GM12878 (cell line): Measurements from ENCODE around the gene GH2. TPM values are rescaled to one million over a fixed set of nuclear protein-coding genes. Genes with fewer than 3 reads are reported as not detected.

Experiments used
- ATAC-seq: fragments of 200-7000 bp; cut with Tn5 transposase; 3 replicates; pipeline ENCODE4 v1.9.1; 2020; ENCODE audit warnings: mild to moderate bottlenecking, moderate library complexity
- BruUV-seq: library from RNA; stranded (reverse); fragments of 400-500 nt; replicated peaks from 2 replicates; lab custom pipeline; 2021; lab: Mats Ljungman, UMichigan
- CTCF ChIA-PET: fragments of 300-600 bp; sonication (Branson Sonifier 250); formaldehyde crosslinking; extraction: SDS; loops from one replicate; lab custom pipeline; 2021; ENCODE audit warnings: inconsistent platforms; lab: Yijun Ruan, JAX
- POLR2A ChIA-PET: fragments of 350-600 bp; formaldehyde crosslinking; extraction: SDS; loops from one replicate; lab custom pipeline; 2021; ENCODE audit warnings: inconsistent platforms; lab: Charles Lee
- RAD21 ChIA-PET: fragments of 300-600 bp; sonication (Branson Sonifier 250); formaldehyde crosslinking; loops from one replicate; lab custom pipeline; 2023; ENCODE audit warnings: antibody characterized with exemption; ENCODE audit not compliant: unreplicated experiment; lab: Charles Lee
- SMC1A ChIA-PET: fragments of 300-600 bp; sonication (Branson Sonifier 250); formaldehyde crosslinking; loops from one replicate; lab custom pipeline; 2023; ENCODE audit not compliant: unreplicated experiment, uncharacterized antibody; lab: Charles Lee
- DNase-seq: peaks from one replicate; pipeline ENCODE4 v3.0.0-alpha.2; 2011; ENCODE audit warnings: low read depth, low spot score
- FAIRE-seq: peaks from 3 replicates; lab custom pipeline; 2011; peaks lifted over from hg19 to GRCh38; lab: Jason Lieb, UNC
- H2AFZ ChIP-seq: 2 replicates; pipeline ENCODE4 v1.6.0; 2011; ENCODE audit warnings: low read depth, low read length, control low read depth; ENCODE audit not compliant: control insufficient read depth
- H3K27ac ChIP-seq: 2 replicates; pipeline ENCODE4 v1.5.1; 2011; ENCODE audit warnings: control low read depth; ENCODE audit not compliant: control insufficient read depth, insufficient read depth
- H3K27me3 ChIP-seq, 2 experiments: replicated peaks in 1 of 2; 2 replicates each; pipeline versions ENCODE4 v1.6.0 to v1.6.1; 2011; ENCODE audit warnings: low read length in 1 of 2; ENCODE audit not compliant: control insufficient read depth in 2 of 2, insufficient read depth in 2 of 2
- H3K36me3 ChIP-seq, 2 experiments: 2 replicates each; pipeline ENCODE4 v1.5.1; 2011; ENCODE audit warnings: low read length in 1 of 2; ENCODE audit not compliant: control insufficient read depth in 2 of 2, insufficient read depth in 2 of 2
- H3K4me1 ChIP-seq: 2 replicates; pipeline ENCODE4 v1.6.1; 2011; ENCODE audit warnings: mild to moderate bottlenecking, low read length, moderate library complexity, mixed read lengths; ENCODE audit not compliant: control insufficient read depth, insufficient read depth
- H3K4me2 ChIP-seq: 2 replicates; pipeline ENCODE4 v1.6.0; 2011; ENCODE audit warnings: control low read depth; ENCODE audit not compliant: control insufficient read depth, insufficient read depth
- H3K4me3 ChIP-seq: fragments of 200-600 bp; sonication (generic); 2 replicates; pipeline ENCODE4 v1.5.1; 2016
- H3K79me2 ChIP-seq: 2 replicates; pipeline ENCODE4 v1.6.0; 2011; ENCODE audit warnings: low read length; ENCODE audit not compliant: control insufficient read depth, insufficient read depth
- H3K9ac ChIP-seq: 2 replicates; pipeline ENCODE4 v1.8.0; 2011; ENCODE audit warnings: low read length, control low read depth, mixed read lengths; ENCODE audit not compliant: control insufficient read depth, insufficient read depth
- H3K9me3 ChIP-seq: replicated peaks from 3 replicates; pipeline ENCODE4 v1.5.1; 2011; ENCODE audit warnings: mild to moderate bottlenecking, low read length; ENCODE audit not compliant: control insufficient read depth, insufficient read depth
- H4K20me1 ChIP-seq: 2 replicates; pipeline ENCODE4 v1.6.0; 2011; ENCODE audit not compliant: control insufficient read depth, insufficient read depth
- BHLHE40 ChIP-seq, 2 experiments: fragments of 450-650 bp in 1 of 2; IDR thresholded peaks; 2 replicates each; pipeline ENCODE4 v1.6.1; 2011 to 2017; ENCODE audit warnings: low read depth in 2 of 2, borderline replicate concordance in 1 of 2, improper control_type of control experiment in 1 of 2, low read length in 1 of 2, mild to moderate bottlenecking in 1 of 2
- E2F8 ChIP-seq: fragments of 450-650 bp; IDR thresholded peaks from 2 replicates; pipeline ENCODE4 v1.6.1; 2018; ENCODE audit warnings: mild to moderate bottlenecking, low read depth, moderate library complexity; ENCODE audit not compliant: partially characterized antibody
- EP300 ChIP-seq, 2 experiments: fragments of 150-350 bp in 1 of 2; IDR thresholded peaks; 2 replicates each; pipeline ENCODE4 v1.6.1; 2011 to 2012; ENCODE audit warnings: low read depth in 2 of 2, low read length in 2 of 2, borderline replicate concordance in 1 of 2, improper control_type of control experiment in 1 of 2, inconsistent platforms in 1 of 2; ENCODE audit not compliant: control insufficient read depth in 1 of 2
- EZH2 ChIP-seq: IDR thresholded peaks from 2 replicates; pipeline ENCODE4 v1.6.1; 2012; ENCODE audit warnings: low read depth, mild to moderate bottlenecking, control low read depth, inconsistent platforms, low read length, borderline replicate concordance; ENCODE audit not compliant: control insufficient read depth
- GATAD2B ChIP-seq: fragments of 450-650 bp; conservative IDR thresholded peaks from 2 replicates; pipeline ENCODE4 v1.6.1; 2017; ENCODE audit warnings: low read depth, mild to moderate bottlenecking, moderate library complexity
- JUNB ChIP-seq: IDR thresholded peaks from 2 replicates; pipeline ENCODE4 v1.6.1; 2016; ENCODE audit warnings: antibody characterized with exemption, mild to moderate bottlenecking
- KDM1A ChIP-seq: fragments of 200-600 bp; sonication (generic); IDR thresholded peaks from 2 replicates; pipeline ENCODE4 v1.6.1; 2016; ENCODE audit warnings: borderline replicate concordance
- MTA2 ChIP-seq: fragments of 450-650 bp; IDR thresholded peaks from 2 replicates; pipeline ENCODE4 v1.6.1; 2016; ENCODE audit warnings: low read depth, mild to moderate bottlenecking, moderate library complexity
- PML ChIP-seq: IDR thresholded peaks from 2 replicates; pipeline ENCODE4 v1.6.1; 2012; ENCODE audit warnings: low read length, inconsistent platforms
- POLR2AphosphoS5 ChIP-seq: IDR thresholded peaks from 2 replicates; pipeline ENCODE4 v1.6.1; 2011; ENCODE audit warnings: mild to moderate bottlenecking, low read length, inconsistent platforms
- RFX5 ChIP-seq: IDR thresholded peaks from 2 replicates; pipeline ENCODE4 v1.6.1; 2011; ENCODE audit warnings: low read depth, low read length, improper control_type of control experiment
- SIN3A ChIP-seq: IDR thresholded peaks from 2 replicates; pipeline ENCODE4 v1.6.1; 2012; ENCODE audit warnings: low read depth, low read length, improper control_type of control experiment
- SIX5 ChIP-seq: IDR thresholded peaks from 2 replicates; pipeline ENCODE4 v1.6.1; 2011; ENCODE audit warnings: mild to moderate bottlenecking, low read depth, low read length, moderate library complexity; ENCODE audit not compliant: severe bottlenecking
- SP1 ChIP-seq: IDR thresholded peaks from one replicate; pipeline ENCODE4 v1.6.1; 2011; ENCODE audit warnings: low read depth, low read length
- SREBF2 ChIP-seq: IDR thresholded peaks from 2 replicates; pipeline ENCODE4 v1.6.1; 2012; ENCODE audit warnings: mild to moderate bottlenecking, low read length
- YY1 ChIP-seq: IDR thresholded peaks from 2 replicates; pipeline ENCODE4 v1.6.1; 2011; ENCODE audit warnings: low read depth, mild to moderate bottlenecking, low read length
- WGBS: methylation state at CpG from one replicate; pipeline ENCODE4 v1.1.6; 2016; ENCODE audit warnings: low lambda C conversion rate; ENCODE audit not compliant: insufficient replicate concordance, insufficient coverage; ENCODE audit errors: missing lambda C conversion rate; 5-methylcytosine and 5-hydroxymethylcytosine counted together
- in situ Hi-C: fragments of 300-500 bp; cut with MboI; formaldehyde crosslinking; loops from 9 replicates; pipeline ENCODE4 v1.14.3; 2018; ENCODE audit warnings: mixed read lengths
- intact Hi-C: fragments of 100-400 bp; cut with micrococcal nuclease; formaldehyde crosslinking; loops from one replicate; pipeline ENCODE4 v1.14.2; 2022; ENCODE audit not compliant: unreplicated experiment
- polyA plus RNA-seq, 11 experiments: library from polyadenylated mRNA; depleted of rRNA in 4 of 11; unstranded in 6 of 11; stranded (reverse) in 5 of 11; fragments of >200 nt; fragmentation: Nextera tagmentation in 4 of 11; fragmentation: Illumina TruSeq in 1 of 11; extraction: Ambion mirVana in 4 of 11; extraction: Trizol in 1 of 11; gene quantifications; 1 replicate in 1 of 11; 2 replicates in 10 of 11; pipeline versions ENCODE4 v1.2.1 to v1.2.3, GENCODE V29; 2011 to 2016; ENCODE audit warnings: inconsistent platforms in 2 of 11, missing spikeins in 2 of 11, low read depth in 1 of 11
- total RNA-seq, 4 experiments: library from RNA; depleted of rRNA in 3 of 4; stranded (reverse); fragments of >200 nt in 3 of 4; fragmentation: Illumina TruSeq in 1 of 4; extraction: Trizol in 1 of 4; gene quantifications; 2 replicates each; pipeline versions ENCODE4 v1.2.1 to v1.2.3, GENCODE V29; 2013 to 2021
- TF ChIP-seq, protein P1 (sequence below): IDR thresholded peaks from 2 replicates; pipeline ENCODE4 v1.6.1; 2011; ENCODE audit warnings: borderline replicate concordance, low read depth, mild to moderate bottlenecking, moderate library complexity, mixed read lengths, low read length; ENCODE audit not compliant: insufficient read depth; ENCODE audit errors: extremely low read length

GH2 gene
- total and polyA plus RNA-seq, 10 of the 15 experiments (the other 5 are each of a cell fraction or from before 2014, with no cell fraction given): not detected

- no peak for TF ChIP-seq EZH2
- TF ChIP-seq GATAD2B: no peak
- TF ChIP-seq BHLHE40 (IDR thresholded peaks at IDR 0.05; ENCODE audit: borderline replicate concordance in 1 of 2, low read depth in 2 of 2, low read length in 1 of 2): peak; percentile 79 to 84
- no peak for TF ChIP-seq SP1
- no peak for TF ChIP-seq RFX5
- TF ChIP-seq, protein P1, sequence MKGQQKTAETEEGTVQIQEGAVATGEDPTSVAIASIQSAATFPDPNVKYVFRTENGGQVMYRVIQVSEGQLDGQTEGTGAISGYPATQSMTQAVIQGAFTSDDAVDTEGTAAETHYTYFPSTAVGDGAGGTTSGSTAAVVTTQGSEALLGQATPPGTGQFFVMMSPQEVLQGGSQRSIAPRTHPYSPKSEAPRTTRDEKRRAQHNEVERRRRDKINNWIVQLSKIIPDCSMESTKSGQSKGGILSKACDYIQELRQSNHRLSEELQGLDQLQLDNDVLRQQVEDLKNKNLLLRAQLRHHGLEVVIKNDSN: no peak
Observed at GRCh38 chr17:63927464-63928171, 45.9 kb upstream of the GH2 start (continued).

DNA sequence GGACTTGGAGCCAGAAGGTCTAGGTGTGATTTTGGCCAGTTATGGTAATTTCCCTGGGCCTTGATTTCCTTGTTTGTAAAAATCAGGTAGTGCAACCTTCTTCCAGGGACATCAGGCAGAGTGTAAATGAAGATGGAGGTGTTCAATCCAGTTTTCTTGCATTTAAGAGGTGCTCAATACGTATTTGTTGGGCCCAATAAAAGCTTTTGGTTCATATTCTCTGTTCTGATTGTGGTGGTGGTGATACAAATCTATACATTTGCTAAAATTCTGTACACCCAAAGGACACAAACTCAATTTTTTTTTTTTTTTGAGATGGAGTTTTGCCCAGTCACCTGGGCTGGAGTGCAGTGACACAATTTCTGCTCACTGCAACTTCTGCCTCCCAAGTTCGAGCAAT is 44.4 kb upstream of the GH2 start:
- 93% methylated on average over 2 of the region's 2 CpGs for WGBS
- no peak for FAIRE-seq
- Histone ChIP-seq H3K4me2 (no peak overlapping the region), H3K79me2 (peaks cover 20% of the 10 kb centered on the region), H3K36me3 (peaks cover 7 to 11% of the 10 kb centered on the region in 2 experiments; a peak in 2 of 4 replicates), H3K4me1 (peaks cover 50% of the 10 kb centered on the region), H3K4me3 (no peak overlapping the region), H3K9ac (no peak overlapping the region), H3K27ac (no peak overlapping the region; the same call in 1 of the 2 replicates), H3K9me3 (no peaks in the 10 kb centered on the region), H4K20me1 (no peaks in the 10 kb centered on the region), H2AFZ (no peak overlapping the region; the same call in 1 of the 2 replicates), H3K27me3 (no peaks in the 10 kb centered on the region)
- ChIA-PET RAD21 (interaction anchor here (0.9 to 3.0 kb wide), 5 partner anchors 20 to 207 kb away, joined by 3 to 29 read pairs (median 4); partner anchors contain the start of gene ICAM2), SMC1A (interaction anchor here (0.7 to 14.0 kb wide), 3 partner anchors 11 to 91 kb away, joined by 4 to 248 read pairs (median 4); no protein-coding TSS in a partner anchor), CTCF (interaction anchor here (1.2 to 17.4 kb wide), 5 partner anchors 20 to 207 kb away, joined by 3 to 481 read pairs (median 11); partner anchors contain the start of gene ICAM2), POLR2A (interaction anchor here (0.7 to 3.2 kb wide), 4 partner anchors 20 to 374 kb away, joined by 3 to 25 read pairs (median 4); partner anchors contain the start of gene ICAM2)
- no peak for DNase-seq
- no peak for ATAC-seq
- in situ Hi-C loops: no loop called here
- intact Hi-C loops: no loop called here
- no TSS peak for BruUV-seq
- TF ChIP-seq JUNB (no peak), BHLHE40 (IDR thresholded peaks at IDR 0.05; ENCODE audit: borderline replicate concordance in 1 of 2, low read depth in 2 of 2, low read length in 1 of 2) (no peak), PML (no peak), SIX5 (no peak), KDM1A (no peak), MTA2 (no peak), E2F8 (no peak), SREBF2 (no peak), POLR2AphosphoS5 (no peak), YY1 (no peak), EP300 (IDR thresholded peaks at IDR 0.05; ENCODE audit: borderline replicate concordance in 1 of 2, control insufficient read depth in 1 of 2, low read depth in 2 of 2, low read length in 2 of 2) (no peak), SIN3A (no peak)
- TF ChIP-seq, protein P1: no peak
